ENCODE measurements around the gene UTS2B. TPM values are rescaled to one million over a fixed set of nuclear protein-coding genes. Genes with fewer than 3 reads are reported as not detected.

Gene UTS2B
- total RNA-seq, 2 experiments from 2014 or later = not detected

DNA sequence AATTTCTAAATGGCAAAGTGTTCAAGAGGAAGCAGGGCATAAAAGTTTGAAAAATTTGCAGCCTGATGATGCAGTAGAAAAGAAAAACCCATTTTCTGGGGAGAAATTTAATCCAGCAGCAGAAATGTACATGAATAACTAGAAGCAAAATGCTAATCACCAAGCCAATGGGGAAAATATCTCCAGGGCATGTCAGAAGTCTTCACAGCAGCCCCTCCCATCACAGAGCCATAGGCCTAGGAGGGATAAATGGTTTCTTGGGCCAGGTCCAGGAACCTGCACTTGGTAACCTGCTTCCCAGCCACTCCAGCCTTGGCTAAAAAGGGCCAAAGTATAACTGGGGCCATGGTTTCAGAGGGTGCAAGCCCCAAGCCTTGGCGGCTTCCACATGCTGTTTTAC, 108.7 kb downstream of the UTS2B start:
- no peak for DNase-seq
- H3K9me3 Mint-ChIP-seq = no peaks in the 10 kb centered on the region
- H3K27me3 Mint-ChIP-seq = no peaks in the 10 kb centered on the region
- CTCF ChIA-PET = no interaction called here
- H3K4me1 Mint-ChIP-seq = no peaks in the 10 kb centered on the region
- POLR2A ChIA-PET = no interaction called here
- no peak overlapping the region for H3K4me3 Mint-ChIP-seq
- no peaks in the 10 kb centered on the region for H3K36me3 Mint-ChIP-seq (ENCODE audit: low read depth)
- H3K27ac Mint-ChIP-seq = no peak overlapping the region

DNA sequence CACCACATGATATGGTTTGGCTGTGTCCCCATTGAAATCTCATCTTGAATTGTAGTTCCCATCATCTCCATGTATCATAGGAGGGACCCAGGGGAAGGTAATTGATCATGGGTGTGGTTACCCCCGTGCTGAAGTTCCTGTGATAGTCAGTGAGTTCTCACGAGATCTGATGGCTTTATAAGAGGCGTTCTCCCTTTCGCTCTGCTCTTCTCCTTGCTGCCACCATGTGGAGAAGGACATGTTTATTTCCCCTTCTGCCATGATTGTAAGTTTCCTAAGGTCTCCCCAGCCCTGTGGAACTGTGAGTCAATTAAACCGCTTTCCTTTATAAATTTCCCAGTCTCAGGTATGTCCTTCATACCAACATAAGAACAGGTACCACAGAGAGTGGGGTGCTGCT, 109.4 kb downstream of the UTS2B start:
- POLR2A ChIA-PET = no interaction called here
- CTCF ChIA-PET = no interaction called here
- Mint-ChIP-seq H3K9me3 (peaks cover 3% of the 10 kb centered on the region), H3K4me3 (no peak overlapping the region), H3K4me1 (no peaks in the 10 kb centered on the region), H3K27me3 (no peaks in the 10 kb centered on the region), H3K27ac (no peak overlapping the region), H3K36me3 (ENCODE audit: low read depth) (no peaks in the 10 kb centered on the region)
- DNase-seq = no peak

- no peak for DNase-seq
- POLR2A ChIA-PET = no interaction called here
- H3K4me3 Mint-ChIP-seq = no peak overlapping the region
Measured at GRCh38 chr3:191217301-191217700, 113.0 kb downstream of the UTS2B start.

More at GRCh38 chr3:191217301-191217700, 113.0 kb downstream of the UTS2B start:
- no peaks in the 10 kb centered on the region for H3K27me3 Mint-ChIP-seq
- no peaks in the 10 kb centered on the region for H3K36me3 Mint-ChIP-seq (ENCODE audit: low read depth)
- H3K4me1 Mint-ChIP-seq = no peaks in the 10 kb centered on the region
- CTCF ChIA-PET = no interaction called here
- H3K27ac Mint-ChIP-seq = no peak overlapping the region
- peaks cover 5% of the 10 kb centered on the region for H3K9me3 Mint-ChIP-seq

Other genes with a start within 250 kb of the UTS2B start
- gene OSTN, start 131.3 kb downstream of the UTS2B start, total RNA-seq = not detected
- gene CCDC50, start 1.1 kb downstream of the UTS2B start, total RNA-seq = 10 to 100 TPM; 15.5 to 17.0 TPM
- gene PYDC2, start 130.6 kb upstream of the UTS2B start, total RNA-seq = not detected